Liver (tissue), 9 donors: Measurements from ENCODE around the gene S100A5. TPM values are rescaled to one million over a fixed set of nuclear protein-coding genes. Genes with fewer than 3 reads are reported as not detected.

ENCODE experiments used
- DNase-seq: peaks from one replicate; pipeline ENCODE4 v3.0.0-alpha.2; 2017; ENCODE audit warnings: low spot score
- H3K27ac ChIP-seq, 2 donors: one replicate each; pipeline ENCODE4 v1.7.0; 2013; ENCODE audit warnings: inconsistent platforms in 2 of 2, low read length in 2 of 2, control low read depth in 1 of 2, low read depth in 1 of 2, mild to moderate bottlenecking in 1 of 2
- H3K27me3 ChIP-seq, 4 donors: one replicate each; pipeline versions ENCODE4 v1.6.1 to v1.7.0; 2013; ENCODE audit warnings: low read length in 3 of 4, inconsistent platforms in 1 of 4, mild to moderate bottlenecking in 1 of 4, moderate library complexity in 1 of 4; ENCODE audit not compliant: control insufficient read depth in 4 of 4, insufficient read depth in 4 of 4
- H3K36me3 ChIP-seq, 4 donors: one replicate each; pipeline versions ENCODE4 v1.6.1 to v1.7.0; 2013; ENCODE audit warnings: low read length in 3 of 4, mild to moderate bottlenecking in 3 of 4, low read depth in 1 of 4, moderate library complexity in 1 of 4; ENCODE audit not compliant: control insufficient read depth in 4 of 4, insufficient read depth in 3 of 4
- H3K4me1 ChIP-seq, 4 donors: one replicate each; pipeline versions ENCODE4 v1.6.1 to v1.7.0; 2013; ENCODE audit warnings: low read length in 3 of 4, mild to moderate bottlenecking in 3 of 4, moderate library complexity in 1 of 4; ENCODE audit not compliant: control insufficient read depth in 4 of 4, insufficient read depth in 4 of 4
- H3K4me3 ChIP-seq, 3 donors: one replicate each; pipeline versions ENCODE4 v1.6.1 to v1.7.0; 2013; ENCODE audit warnings: low read length in 3 of 3, control low read depth in 1 of 3, low read depth in 1 of 3, mild to moderate bottlenecking in 1 of 3
- H3K9ac ChIP-seq, 2 donors: one replicate each; pipeline ENCODE4 v1.7.0; 2013; ENCODE audit warnings: low read length in 2 of 2, mild to moderate bottlenecking in 2 of 2, moderate library complexity in 2 of 2, control low read depth in 1 of 2, low read depth in 1 of 2
- H3K9me3 ChIP-seq, 4 donors: one replicate each; pipeline versions ENCODE4 v1.6.1 to v1.7.0; 2013; ENCODE audit warnings: low read length in 3 of 4; ENCODE audit not compliant: control insufficient read depth in 4 of 4
- EGR1 ChIP-seq, 2 donors: IDR thresholded peaks; 2 replicates each; pipeline ENCODE4 v1.6.1; 2016 to 2018; ENCODE audit warnings: antibody characterized with exemption in 2 of 2, low read depth in 2 of 2
- FOXA2 ChIP-seq: IDR thresholded peaks from 2 replicates; pipeline ENCODE4 v1.6.1; 2016; ENCODE audit warnings: antibody characterized with exemption
- GABPA ChIP-seq, 2 donors: IDR thresholded peaks in 1 of 2; conservative IDR thresholded peaks in 1 of 2; 2 replicates each; pipeline ENCODE4 v1.6.1; 2016; ENCODE audit warnings: antibody characterized with exemption in 2 of 2, mild to moderate bottlenecking in 1 of 2, moderate library complexity in 1 of 2
- HNF4A ChIP-seq, 2 donors: conservative IDR thresholded peaks; 2 replicates each; pipeline ENCODE4 v1.6.1; 2016; ENCODE audit warnings: antibody characterized with exemption in 2 of 2, mild to moderate bottlenecking in 2 of 2
- HNF4G ChIP-seq: IDR thresholded peaks from 2 replicates; pipeline ENCODE4 v1.6.1; 2016; ENCODE audit warnings: antibody characterized with exemption
- NR2F2 ChIP-seq: IDR thresholded peaks from 2 replicates; pipeline ENCODE4 v1.6.1; 2016; ENCODE audit warnings: antibody characterized with exemption
- TAF1 ChIP-seq: conservative IDR thresholded peaks from 2 replicates; pipeline ENCODE4 v1.6.1; 2016; ENCODE audit warnings: antibody characterized with exemption, mild to moderate bottlenecking
- WGBS: extraction: QIAGEN DNeasy Blood & Tissue Kit; methylation state at CpG from one replicate; pipeline ENCODE4 v1.1.7; 2013; 5-methylcytosine and 5-hydroxymethylcytosine counted together
- polyA plus RNA-seq, 2 donors: library from polyadenylated mRNA; stranded (reverse) in 1 of 2; unstranded in 1 of 2; fragments of 200-250 nt in 1 of 2; fragments of >200 nt in 1 of 2; fragmentation: Nextera tagmentation in 1 of 2; extraction: Ambion mirVana in 1 of 2; gene quantifications; one replicate each; pipeline versions ENCODE4 v1.2.1 to v1.2.3, GENCODE V29; 2013 to 2015
- total RNA-seq, 2 donors: library from RNA; depleted of rRNA; stranded (reverse); fragments of >200 nt; gene quantifications; one replicate each; pipeline ENCODE4 v1.2.3, GENCODE V29; 2014
- TF ChIP-seq, protein P1 (sequence below): IDR thresholded peaks from 2 replicates; pipeline ENCODE4 v1.6.1; 2016; ENCODE audit warnings: antibody characterized with exemption, mild to moderate bottlenecking
- TF ChIP-seq, protein P2 (sequence below): IDR thresholded peaks from 2 replicates; pipeline ENCODE4 v1.6.1; 2016; ENCODE audit warnings: antibody characterized with exemption
- TF ChIP-seq, protein P3 (sequence below): IDR thresholded peaks from 2 replicates; pipeline ENCODE4 v1.6.1; 2016; ENCODE audit warnings: antibody characterized with exemption
- TF ChIP-seq, protein P4 (sequence below): fragments of 150-350 bp; IDR thresholded peaks from 2 replicates; pipeline ENCODE4 v1.5.1; 2017; ENCODE audit warnings: improper control_type of control experiment, low read depth, low read length; ENCODE audit not compliant: missing input control
- donor health status: healthy.
- donor health status: healthy.
- donor health status: healthy.
- donor health status: healthy.
- donor health status: healthy.

S100A5 gene
- total and polyA plus RNA-seq, 4 donors: not detected

DNA sequence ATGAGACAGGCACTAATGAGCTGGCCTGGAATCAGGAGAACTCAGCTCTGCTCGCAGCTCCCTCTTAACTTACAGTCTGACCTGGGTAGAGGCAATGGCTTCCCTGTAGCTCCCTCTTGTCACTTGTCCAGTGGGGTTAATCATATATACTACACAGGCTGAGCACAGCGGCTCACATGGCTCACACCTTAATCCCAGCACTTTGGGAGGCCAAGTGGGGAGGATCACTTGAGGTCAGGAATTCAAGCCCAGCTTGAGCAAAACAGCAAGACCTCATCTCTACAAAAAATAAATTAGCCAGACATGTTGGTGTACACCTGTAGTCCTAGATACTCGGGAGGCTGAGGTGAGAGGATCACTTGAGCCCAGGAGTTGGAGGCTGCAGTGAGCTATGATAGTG lies 9.1 kb downstream of the S100A5 start:
- Histone ChIP-seq H3K36me3 (no peaks in the 10 kb centered on the region), H3K9ac (no peak overlapping the region), H3K4me3 (no peak overlapping the region), H3K27ac (no peak overlapping the region), H3K27me3 (peaks cover 0 to 6% (median 4%) of the 10 kb centered on the region in 4 donors), H3K9me3 (no peaks in the 10 kb centered on the region), H3K4me1 (peaks cover 0 to 3% (median under 1%) of the 10 kb centered on the region in 4 donors)
- no peak for DNase-seq
- TF ChIP-seq HNF4A (conservative IDR thresholded peaks at IDR 0.05) (no peak), HNF4G (no peak), GABPA (IDR thresholded peaks at IDR 0.05 in 1 of 2, conservative IDR thresholded peaks at IDR 0.05 in 1 of 2) (no peak)
- TF ChIP-seq, protein P1, sequence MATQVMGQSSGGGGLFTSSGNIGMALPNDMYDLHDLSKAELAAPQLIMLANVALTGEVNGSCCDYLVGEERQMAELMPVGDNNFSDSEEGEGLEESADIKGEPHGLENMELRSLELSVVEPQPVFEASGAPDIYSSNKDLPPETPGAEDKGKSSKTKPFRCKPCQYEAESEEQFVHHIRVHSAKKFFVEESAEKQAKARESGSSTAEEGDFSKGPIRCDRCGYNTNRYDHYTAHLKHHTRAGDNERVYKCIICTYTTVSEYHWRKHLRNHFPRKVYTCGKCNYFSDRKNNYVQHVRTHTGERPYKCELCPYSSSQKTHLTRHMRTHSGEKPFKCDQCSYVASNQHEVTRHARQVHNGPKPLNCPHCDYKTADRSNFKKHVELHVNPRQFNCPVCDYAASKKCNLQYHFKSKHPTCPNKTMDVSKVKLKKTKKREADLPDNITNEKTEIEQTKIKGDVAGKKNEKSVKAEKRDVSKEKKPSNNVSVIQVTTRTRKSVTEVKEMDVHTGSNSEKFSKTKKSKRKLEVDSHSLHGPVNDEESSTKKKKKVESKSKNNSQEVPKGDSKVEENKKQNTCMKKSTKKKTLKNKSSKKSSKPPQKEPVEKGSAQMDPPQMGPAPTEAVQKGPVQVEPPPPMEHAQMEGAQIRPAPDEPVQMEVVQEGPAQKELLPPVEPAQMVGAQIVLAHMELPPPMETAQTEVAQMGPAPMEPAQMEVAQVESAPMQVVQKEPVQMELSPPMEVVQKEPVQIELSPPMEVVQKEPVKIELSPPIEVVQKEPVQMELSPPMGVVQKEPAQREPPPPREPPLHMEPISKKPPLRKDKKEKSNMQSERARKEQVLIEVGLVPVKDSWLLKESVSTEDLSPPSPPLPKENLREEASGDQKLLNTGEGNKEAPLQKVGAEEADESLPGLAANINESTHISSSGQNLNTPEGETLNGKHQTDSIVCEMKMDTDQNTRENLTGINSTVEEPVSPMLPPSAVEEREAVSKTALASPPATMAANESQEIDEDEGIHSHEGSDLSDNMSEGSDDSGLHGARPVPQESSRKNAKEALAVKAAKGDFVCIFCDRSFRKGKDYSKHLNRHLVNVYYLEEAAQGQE: no peak
- TF ChIP-seq, protein P2, sequence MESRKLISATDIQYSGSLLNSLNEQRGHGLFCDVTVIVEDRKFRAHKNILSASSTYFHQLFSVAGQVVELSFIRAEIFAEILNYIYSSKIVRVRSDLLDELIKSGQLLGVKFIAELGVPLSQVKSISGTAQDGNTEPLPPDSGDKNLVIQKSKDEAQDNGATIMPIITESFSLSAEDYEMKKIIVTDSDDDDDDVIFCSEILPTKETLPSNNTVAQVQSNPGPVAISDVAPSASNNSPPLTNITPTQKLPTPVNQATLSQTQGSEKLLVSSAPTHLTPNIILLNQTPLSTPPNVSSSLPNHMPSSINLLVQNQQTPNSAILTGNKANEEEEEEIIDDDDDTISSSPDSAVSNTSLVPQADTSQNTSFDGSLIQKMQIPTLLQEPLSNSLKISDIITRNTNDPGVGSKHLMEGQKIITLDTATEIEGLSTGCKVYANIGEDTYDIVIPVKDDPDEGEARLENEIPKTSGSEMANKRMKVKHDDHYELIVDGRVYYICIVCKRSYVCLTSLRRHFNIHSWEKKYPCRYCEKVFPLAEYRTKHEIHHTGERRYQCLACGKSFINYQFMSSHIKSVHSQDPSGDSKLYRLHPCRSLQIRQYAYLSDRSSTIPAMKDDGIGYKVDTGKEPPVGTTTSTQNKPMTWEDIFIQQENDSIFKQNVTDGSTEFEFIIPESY: no peak
- TF ChIP-seq, protein P3, sequence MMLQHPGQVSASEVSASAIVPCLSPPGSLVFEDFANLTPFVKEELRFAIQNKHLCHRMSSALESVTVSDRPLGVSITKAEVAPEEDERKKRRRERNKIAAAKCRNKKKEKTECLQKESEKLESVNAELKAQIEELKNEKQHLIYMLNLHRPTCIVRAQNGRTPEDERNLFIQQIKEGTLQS: no peak
- TF ChIP-seq, protein P4, sequence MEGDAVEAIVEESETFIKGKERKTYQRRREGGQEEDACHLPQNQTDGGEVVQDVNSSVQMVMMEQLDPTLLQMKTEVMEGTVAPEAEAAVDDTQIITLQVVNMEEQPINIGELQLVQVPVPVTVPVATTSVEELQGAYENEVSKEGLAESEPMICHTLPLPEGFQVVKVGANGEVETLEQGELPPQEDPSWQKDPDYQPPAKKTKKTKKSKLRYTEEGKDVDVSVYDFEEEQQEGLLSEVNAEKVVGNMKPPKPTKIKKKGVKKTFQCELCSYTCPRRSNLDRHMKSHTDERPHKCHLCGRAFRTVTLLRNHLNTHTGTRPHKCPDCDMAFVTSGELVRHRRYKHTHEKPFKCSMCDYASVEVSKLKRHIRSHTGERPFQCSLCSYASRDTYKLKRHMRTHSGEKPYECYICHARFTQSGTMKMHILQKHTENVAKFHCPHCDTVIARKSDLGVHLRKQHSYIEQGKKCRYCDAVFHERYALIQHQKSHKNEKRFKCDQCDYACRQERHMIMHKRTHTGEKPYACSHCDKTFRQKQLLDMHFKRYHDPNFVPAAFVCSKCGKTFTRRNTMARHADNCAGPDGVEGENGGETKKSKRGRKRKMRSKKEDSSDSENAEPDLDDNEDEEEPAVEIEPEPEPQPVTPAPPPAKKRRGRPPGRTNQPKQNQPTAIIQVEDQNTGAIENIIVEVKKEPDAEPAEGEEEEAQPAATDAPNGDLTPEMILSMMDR: no peak
- 91% methylated on average over 3 of the region's 3 CpGs for WGBS

DNA sequence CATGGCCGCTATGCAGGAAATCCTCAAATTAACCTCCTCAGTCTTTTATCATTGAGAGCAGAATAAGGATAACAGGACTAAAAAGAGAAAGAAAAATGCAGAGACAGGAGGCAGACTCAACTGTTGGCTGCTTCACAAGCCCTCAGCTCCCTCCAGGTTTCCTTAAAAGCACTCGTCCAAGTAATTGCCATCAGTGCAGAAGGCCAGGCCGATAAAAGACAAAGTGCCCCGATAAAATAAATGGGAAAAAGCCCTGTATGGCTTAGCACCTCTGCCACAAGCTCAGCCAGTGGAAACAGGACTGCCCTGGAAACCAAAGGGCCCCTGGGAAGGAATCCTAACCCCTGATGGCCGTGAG lies 13.1 kb downstream of the S100A5 start:
- Histone ChIP-seq H3K4me1 (peaks cover 0 to 2% (median 0%) of the 10 kb centered on the region in 4 donors), H3K9ac (no peak overlapping the region), H3K36me3 (no peaks in the 10 kb centered on the region), H3K4me3 (no peak overlapping the region), H3K27me3 (peaks cover 0 to 6% (median 3%) of the 10 kb centered on the region in 4 donors), H3K27ac (no peak overlapping the region), H3K9me3 (no peaks in the 10 kb centered on the region)
- TF ChIP-seq HNF4G: no peak
- no peak for TF ChIP-seq EGR1 (IDR thresholded peaks at IDR 0.05; ENCODE audit: low read depth in 2 of 2)
- no peak for TF ChIP-seq TAF1
- TF ChIP-seq, protein P2: no peak
- no peak for TF ChIP-seq NR2F2
- TF ChIP-seq GABPA (IDR thresholded peaks at IDR 0.05 in 1 of 2, conservative IDR thresholded peaks at IDR 0.05 in 1 of 2): no peak
- TF ChIP-seq, protein P4: no peak
- TF ChIP-seq HNF4A (conservative IDR thresholded peaks at IDR 0.05): no peak
- no peak for TF ChIP-seq FOXA2
- no peak for DNase-seq
- WGBS: 92% methylated on average over 5 of the region's 5 CpGs
